Stimulated activated memory B cell treated with anti-CD40 and anti-IgM and Interleukin-4, amounts not matched to agents 10 μg/mL and 1 μg/mL and 100 μg/mL, for 72 hours (primary cell): ENCODE results near the gene SVOPL.
"Not testable (repeated sequence)": the region's sequence is repeated elsewhere in the genome, so short reads cannot be mapped to it uniquely, and the experiment has no call there.

Source experiments
- ATAC-seq: fragments of 150-1000 bp; cut with Tn5 transposase; 2 replicates; pipeline ENCODE4 v1.10.0; 2021
- H3K27ac Mint-ChIP-seq: one replicate; pipeline ENCODE4 v1.8.0; 2022; ENCODE audit warnings: mild to moderate bottlenecking, mixed read lengths
- H3K27me3 Mint-ChIP-seq: one replicate; pipeline ENCODE4 v1.8.0; 2022; ENCODE audit warnings: mixed read lengths
- H3K36me3 Mint-ChIP-seq: one replicate; pipeline ENCODE4 v1.8.0; 2022; ENCODE audit warnings: mixed read lengths
- H3K4me1 Mint-ChIP-seq: one replicate; pipeline ENCODE4 v1.8.0; 2022; ENCODE audit warnings: mixed read lengths
- H3K4me3 Mint-ChIP-seq: one replicate; pipeline ENCODE4 v1.8.0; 2022; ENCODE audit warnings: mild to moderate bottlenecking, moderate library complexity, mixed read lengths
- H3K9me3 Mint-ChIP-seq: one replicate; pipeline ENCODE4 v1.8.0; 2022; ENCODE audit warnings: mixed read lengths

Gene SVOPL, protein sequence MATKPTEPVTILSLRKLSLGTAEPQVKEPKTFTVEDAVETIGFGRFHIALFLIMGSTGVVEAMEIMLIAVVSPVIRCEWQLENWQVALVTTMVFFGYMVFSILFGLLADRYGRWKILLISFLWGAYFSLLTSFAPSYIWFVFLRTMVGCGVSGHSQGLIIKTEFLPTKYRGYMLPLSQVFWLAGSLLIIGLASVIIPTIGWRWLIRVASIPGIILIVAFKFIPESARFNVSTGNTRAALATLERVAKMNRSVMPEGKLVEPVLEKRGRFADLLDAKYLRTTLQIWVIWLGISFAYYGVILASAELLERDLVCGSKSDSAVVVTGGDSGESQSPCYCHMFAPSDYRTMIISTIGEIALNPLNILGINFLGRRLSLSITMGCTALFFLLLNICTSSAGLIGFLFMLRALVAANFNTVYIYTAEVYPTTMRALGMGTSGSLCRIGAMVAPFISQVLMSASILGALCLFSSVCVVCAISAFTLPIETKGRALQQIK

DNA sequence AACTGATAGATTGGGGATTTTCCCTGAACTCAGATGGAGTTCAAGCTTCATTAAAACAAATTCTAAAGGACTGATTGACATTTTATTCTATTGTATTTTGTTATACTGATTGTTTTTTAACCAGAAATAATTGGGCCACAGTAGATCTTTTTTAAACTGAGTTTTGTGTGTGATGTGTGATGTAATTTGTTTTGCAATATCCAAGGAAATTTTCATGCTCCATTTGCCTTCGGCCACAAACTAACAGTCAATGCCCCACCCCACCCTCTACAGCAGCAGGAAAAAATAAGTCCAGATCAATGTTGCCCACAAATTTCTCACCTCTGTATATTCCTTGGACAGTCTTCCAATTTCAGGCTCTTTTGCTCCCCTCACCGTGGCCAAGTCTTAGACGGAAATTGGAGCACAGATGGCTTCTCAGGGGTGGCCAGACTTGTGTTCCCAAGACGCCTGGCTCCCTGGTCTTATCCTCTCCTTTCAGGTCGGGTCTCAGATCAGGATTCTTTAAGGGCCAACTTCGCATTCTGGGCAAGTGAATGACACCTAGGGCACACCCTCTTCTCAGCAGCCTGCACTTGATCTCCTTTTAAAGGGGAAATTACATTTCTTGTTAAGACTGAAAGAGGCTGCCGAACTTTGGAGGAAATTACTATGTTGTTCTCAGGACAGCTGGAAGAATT, at the start of gene SVOPL:
SVOPL (minus strand) TSS at position 506 of the 680 bp plus-strand sequence. CDS start 22,317 bp downstream, outside the sequence.
- no peak within 1 kb of the TSS for H3K27ac Mint-ChIP-seq
- no peaks in the 10 kb centered on the region for H3K4me1 Mint-ChIP-seq
- peaks cover 6% of the 10 kb centered on the region for H3K27me3 Mint-ChIP-seq
- no peaks in the 10 kb centered on the region for H3K36me3 Mint-ChIP-seq
- no peak for ATAC-seq
- peaks cover 7% of the 10 kb centered on the region for H3K9me3 Mint-ChIP-seq
- H3K4me3 Mint-ChIP-seq: no peak within 1 kb of the TSS

DNA sequence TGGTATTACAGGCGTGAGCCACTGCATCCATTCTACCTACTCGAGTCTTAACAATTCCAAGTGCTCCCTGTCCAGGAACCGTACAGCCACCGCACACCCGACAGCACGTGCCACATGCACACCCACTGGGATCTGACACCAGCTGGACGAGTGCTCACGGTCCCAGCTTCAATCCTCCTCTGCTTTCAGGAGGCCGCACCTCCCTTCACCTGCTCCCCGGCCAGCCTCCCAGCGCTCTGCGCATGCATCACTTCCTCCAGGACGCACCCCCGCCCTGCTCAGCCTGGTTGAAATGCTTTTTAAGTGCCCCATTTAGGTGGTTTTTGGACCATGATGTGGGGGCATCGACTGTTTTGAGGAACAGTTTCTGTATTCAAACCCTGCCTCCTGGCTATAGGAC, 49.3 kb upstream of the SVOPL start:
- Mint-ChIP-seq H3K4me3 (no peak overlapping the region), H3K27me3 (peaks cover 26% of the 10 kb centered on the region), H3K4me1 (no peaks in the 10 kb centered on the region), H3K9me3 (no peaks in the 10 kb centered on the region), H3K36me3 (no peaks in the 10 kb centered on the region), H3K27ac (no peak overlapping the region)
- ATAC-seq: no peak

DNA sequence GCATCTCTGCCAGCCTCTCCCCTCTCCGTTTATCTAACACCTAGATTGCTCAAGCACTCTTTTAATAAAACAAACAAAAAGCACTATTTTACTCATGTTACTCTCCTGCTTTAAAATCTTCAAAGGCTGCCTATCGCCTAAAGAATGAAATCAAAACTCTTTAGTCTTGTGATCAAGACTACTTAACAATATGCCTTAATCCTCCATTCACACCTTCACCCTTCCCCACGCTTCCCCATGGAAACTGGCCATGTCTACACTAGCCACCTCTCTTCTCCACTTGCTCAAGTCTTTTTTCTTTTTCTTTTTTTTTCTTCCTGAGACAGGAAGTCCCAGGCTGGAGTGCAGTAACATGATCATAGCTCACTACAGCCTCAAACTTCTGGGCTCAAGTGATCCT, 48.8 kb upstream of the SVOPL start:
- Mint-ChIP-seq H3K36me3 (no peaks in the 10 kb centered on the region), H3K9me3 (no peaks in the 10 kb centered on the region), H3K4me3 (no peak overlapping the region), H3K4me1 (no peaks in the 10 kb centered on the region), H3K27me3 (peaks cover 26% of the 10 kb centered on the region), H3K27ac (no peak overlapping the region)
- no peak for ATAC-seq

DNA sequence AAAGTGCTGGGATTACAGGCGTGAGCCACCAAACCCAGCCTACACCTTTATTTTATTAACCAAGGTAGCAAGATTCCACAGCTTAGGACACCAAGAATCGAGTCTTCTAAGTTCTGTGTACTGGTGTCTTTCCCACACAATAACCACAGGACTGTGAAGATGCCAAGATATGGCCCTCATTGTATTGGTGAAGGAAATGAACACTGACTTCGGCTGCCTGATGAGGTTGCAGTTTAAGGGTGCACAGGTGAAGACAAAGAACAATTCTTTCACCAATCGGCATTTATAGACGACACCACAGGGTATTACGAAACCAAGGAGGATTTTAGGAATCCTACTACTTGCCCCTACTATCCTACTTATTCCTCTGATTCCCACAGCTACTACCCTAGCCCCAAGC, 47.5 kb upstream of the SVOPL start:
- Mint-ChIP-seq H3K4me1 (no peaks in the 10 kb centered on the region), H3K36me3 (no peaks in the 10 kb centered on the region), H3K27ac (no peak overlapping the region), H3K27me3 (peaks cover 26% of the 10 kb centered on the region), H3K9me3 (no peaks in the 10 kb centered on the region), H3K4me3 (no peak overlapping the region)
- ATAC-seq: no peak

DNA sequence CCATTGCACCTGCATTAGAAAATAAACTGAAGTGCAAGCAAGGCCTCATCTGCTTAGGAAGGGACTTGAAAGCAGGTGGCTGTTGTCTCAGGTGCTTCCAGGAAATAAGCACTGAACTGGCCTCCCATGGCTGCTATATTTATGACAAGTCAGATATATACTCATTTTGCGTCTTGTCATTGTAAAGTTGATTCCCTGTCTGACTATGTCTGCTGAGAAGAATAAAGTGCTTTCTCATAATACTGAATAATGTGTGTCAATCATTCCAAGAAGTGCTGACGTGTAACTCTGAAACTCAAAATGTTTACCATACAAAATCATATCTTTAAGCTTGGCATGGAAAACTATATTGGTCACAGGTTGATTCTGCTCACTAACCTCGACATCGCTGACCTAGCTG, 44.9 kb upstream of the SVOPL start:
- H3K27me3 Mint-ChIP-seq: peaks cover 20% of the 10 kb centered on the region
- no peaks in the 10 kb centered on the region for H3K4me1 Mint-ChIP-seq
- H3K36me3 Mint-ChIP-seq: no peaks in the 10 kb centered on the region
- no peak overlapping the region for H3K4me3 Mint-ChIP-seq
- H3K9me3 Mint-ChIP-seq: no peaks in the 10 kb centered on the region
- no peak for ATAC-seq
- no peak overlapping the region for H3K27ac Mint-ChIP-seq

DNA sequence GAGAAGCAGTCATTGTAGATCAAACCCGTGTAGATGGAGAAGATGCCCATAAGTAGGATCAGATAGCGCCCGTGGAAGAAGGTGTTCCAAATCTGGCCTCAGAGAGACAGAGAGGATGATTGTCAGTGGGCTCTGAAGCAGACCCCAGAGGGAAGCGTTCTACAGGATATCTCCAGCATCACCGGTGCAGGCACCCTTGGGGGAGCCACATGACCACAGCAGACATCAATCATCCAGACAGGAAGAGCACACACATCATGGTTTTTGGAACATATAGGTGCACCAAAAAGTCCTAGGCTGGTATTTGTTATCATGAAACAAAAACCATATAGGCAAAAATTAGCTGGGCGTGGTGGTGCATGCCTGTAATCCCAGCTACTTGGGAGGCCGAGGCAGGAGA, 44.0 kb upstream of the SVOPL start:
- ATAC-seq: no peak

DNA sequence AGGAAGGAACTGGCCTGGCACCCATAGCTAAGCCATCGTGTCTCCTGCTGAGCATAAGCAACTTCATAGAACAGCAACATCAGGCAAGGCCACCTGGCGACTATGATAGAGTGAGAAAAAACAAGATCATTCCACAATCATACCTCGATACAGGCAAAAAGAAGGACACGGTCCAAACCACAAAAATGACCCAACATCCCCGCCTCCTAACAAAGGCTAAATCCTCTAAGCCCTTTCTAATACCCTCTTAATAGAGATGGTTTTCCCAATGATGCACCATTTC, 40.2 kb upstream of the SVOPL start:
- peaks cover 3% of the 10 kb centered on the region for H3K9me3 Mint-ChIP-seq
- H3K4me3 Mint-ChIP-seq: no peak overlapping the region
- no peak overlapping the region for H3K27ac Mint-ChIP-seq
- H3K27me3 Mint-ChIP-seq: peaks cover 19% of the 10 kb centered on the region
- no peaks in the 10 kb centered on the region for H3K4me1 Mint-ChIP-seq
- H3K36me3 Mint-ChIP-seq: no peaks in the 10 kb centered on the region
- ATAC-seq: no peak

More for the DNA sequence above, 44.0 kb upstream of the SVOPL start:
- Mint-ChIP-seq H3K4me1 (no peaks in the 10 kb centered on the region), H3K27me3 (peaks cover 12% of the 10 kb centered on the region), H3K4me3 (no peak overlapping the region), H3K27ac (no peak overlapping the region), H3K36me3 (no peaks in the 10 kb centered on the region), H3K9me3 (no peaks in the 10 kb centered on the region)

DNA sequence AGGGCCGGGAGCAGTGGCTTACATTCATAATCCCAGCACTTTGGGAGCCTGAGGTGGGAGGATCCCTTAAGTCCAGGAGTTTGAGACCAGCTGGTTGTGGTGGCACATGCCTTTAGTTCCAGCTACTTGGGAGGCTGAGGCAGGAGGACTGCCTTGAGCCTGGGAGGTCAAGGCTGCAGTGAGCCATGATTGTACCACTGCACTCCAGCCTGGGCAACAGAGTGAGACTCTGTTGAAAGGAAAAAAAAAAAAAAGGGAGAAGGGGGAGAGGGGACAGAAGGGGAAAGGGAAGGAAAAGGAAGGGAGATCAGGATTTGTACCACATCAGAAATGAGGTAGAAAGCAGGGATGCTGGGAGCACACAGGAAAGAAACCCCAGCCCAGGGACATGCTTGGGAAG, 38.7 kb upstream of the SVOPL start:
- Mint-ChIP-seq H3K4me1 (no peaks in the 10 kb centered on the region), H3K9me3 (peaks cover 3% of the 10 kb centered on the region), H3K36me3 (no peaks in the 10 kb centered on the region), H3K4me3 (no peak overlapping the region), H3K27me3 (peaks cover 19% of the 10 kb centered on the region), H3K27ac (no peak overlapping the region)
- ATAC-seq: no peak

DNA sequence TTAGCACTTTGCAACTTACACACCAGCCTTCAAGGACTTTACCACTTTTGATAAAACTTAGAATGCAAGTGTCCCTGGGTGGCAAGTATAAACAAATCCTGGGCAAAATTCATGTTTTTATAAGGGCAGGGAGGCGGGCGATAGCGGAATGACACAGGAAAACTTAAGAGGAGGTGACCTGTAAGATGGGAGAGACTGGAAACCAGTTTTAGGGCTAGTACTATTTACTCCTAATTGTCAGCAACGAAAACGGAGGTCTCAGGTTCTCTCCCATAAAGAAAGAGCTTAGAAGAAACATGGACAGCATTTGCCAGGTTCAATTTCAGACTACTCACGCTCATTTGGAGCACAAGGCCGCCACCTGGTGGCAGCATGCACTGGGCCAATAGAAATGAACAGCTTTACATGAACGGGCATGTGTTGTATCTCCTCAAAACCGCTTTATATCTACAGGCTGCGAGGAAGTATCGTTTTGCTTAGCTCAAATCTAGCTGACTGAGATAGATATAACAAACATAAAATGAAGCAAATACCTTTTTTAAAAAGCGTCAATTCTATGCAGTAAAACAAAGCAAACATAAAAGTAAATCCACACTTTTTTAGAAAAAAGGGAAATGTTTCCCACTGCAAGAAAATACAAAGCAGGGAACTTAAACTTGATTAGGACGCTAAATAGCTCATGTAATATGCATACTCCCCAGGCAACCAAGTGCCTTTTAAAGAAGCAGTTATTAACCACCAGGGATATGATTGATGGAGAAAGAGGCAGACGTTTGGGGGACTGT, 37.6 kb upstream of the SVOPL start:
- H3K27ac Mint-ChIP-seq: no peak overlapping the region
- no peaks in the 10 kb centered on the region for H3K36me3 Mint-ChIP-seq
- no peak for ATAC-seq
- peaks cover 19% of the 10 kb centered on the region for H3K27me3 Mint-ChIP-seq
- H3K4me3 Mint-ChIP-seq: no peak overlapping the region
- peaks cover 3% of the 10 kb centered on the region for H3K9me3 Mint-ChIP-seq
- no peaks in the 10 kb centered on the region for H3K4me1 Mint-ChIP-seq

DNA sequence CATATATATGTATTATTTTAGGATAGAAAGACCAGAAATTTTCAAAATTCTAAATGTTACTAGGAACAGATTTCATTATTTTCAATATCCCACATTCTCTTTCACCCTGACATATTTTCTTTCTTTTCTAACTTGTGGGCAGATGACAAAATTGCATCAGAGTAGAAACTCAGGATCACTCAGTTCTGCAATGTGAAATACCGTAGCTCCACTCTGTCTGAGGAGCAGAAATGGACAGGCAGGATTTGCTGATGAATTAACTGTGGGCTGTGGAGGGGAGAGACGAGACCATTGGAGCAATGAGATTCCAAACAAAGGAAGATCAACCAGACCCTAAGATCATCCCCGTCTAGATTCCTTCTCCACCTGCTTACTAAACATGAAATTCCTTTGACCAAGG, 37.0 kb upstream of the SVOPL start:
- ATAC-seq: no peak
- Mint-ChIP-seq H3K4me1 (no peaks in the 10 kb centered on the region), H3K27ac (no peak overlapping the region), H3K27me3 (peaks cover 19% of the 10 kb centered on the region), H3K4me3 (no peak overlapping the region), H3K9me3 (peaks cover 3% of the 10 kb centered on the region), H3K36me3 (no peaks in the 10 kb centered on the region)

DNA sequence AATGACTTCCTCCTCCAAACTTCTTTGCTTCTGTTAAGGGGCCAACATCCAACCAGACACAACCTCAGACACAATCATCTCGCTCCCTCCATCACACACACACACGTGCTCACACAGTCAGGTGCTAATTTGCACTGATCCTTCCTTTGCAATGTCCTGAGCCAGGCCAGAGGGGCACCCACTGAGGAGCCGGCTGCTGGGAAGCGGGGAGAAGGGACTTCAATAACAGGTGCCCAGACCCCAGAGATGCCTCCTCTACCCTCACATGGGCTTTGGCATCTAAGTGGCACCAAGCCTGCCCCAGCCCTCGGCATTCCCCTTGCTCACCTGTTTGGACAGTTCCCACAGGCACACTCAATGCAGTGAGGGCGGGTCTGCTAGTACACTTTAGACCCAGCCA, 34.2 kb upstream of the SVOPL start:
- ATAC-seq: no peak
- H3K27ac Mint-ChIP-seq: no peak overlapping the region

DNA sequence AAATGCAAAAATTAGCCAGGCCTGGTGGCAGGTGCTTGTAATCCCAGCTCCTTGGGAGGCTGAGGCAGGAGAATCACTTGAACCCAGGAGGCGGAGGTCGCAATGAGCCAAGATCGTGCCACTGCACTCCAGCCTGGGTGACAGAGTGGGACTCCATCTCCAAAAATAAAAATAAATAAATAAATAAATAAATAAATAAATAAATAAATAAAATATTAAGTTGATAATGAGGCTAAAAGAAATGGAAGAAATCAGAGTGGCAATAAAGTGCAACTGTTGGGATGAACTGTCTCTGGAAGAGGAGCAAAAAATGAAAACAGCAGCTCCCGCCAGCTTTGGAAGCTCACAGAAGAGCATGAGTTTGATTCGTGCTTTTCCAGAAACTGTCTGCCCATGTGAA, 30.6 kb upstream of the SVOPL start:
- not testable (repeated sequence) for H3K27ac Mint-ChIP-seq, H3K36me3 Mint-ChIP-seq, H3K4me3 Mint-ChIP-seq, H3K4me1 Mint-ChIP-seq, ATAC-seq, H3K9me3 Mint-ChIP-seq, H3K27me3 Mint-ChIP-seq

More for the DNA sequence above, 34.2 kb upstream of the SVOPL start:
- no peak overlapping the region for H3K4me3 Mint-ChIP-seq
- no peaks in the 10 kb centered on the region for H3K4me1 Mint-ChIP-seq
- no peaks in the 10 kb centered on the region for H3K36me3 Mint-ChIP-seq
- H3K27me3 Mint-ChIP-seq: peaks cover 19% of the 10 kb centered on the region
- H3K9me3 Mint-ChIP-seq: peaks cover 3% of the 10 kb centered on the region

DNA sequence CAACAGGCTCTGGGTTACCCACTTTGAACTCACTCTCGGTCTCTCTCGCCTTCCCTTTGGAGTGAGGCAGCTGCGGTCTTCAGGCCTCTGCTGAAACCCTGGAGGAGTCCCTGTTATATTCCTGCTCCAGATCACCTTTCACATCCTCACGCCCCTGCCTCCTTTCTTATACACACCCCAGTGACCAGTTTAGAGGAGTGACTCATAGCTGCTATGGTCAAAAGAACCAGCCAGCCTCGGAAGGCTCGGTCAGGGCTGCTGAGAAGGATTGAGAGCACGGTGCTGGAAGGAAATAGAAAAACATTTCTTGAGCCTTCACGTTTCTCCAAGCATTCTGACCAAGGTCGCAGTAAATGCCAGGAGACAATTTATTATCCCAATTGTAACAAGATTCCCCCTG, 28.3 kb upstream of the SVOPL start:
- Mint-ChIP-seq H3K4me3 (no peak overlapping the region), H3K9me3 (peaks cover 2% of the 10 kb centered on the region)
- no peak for ATAC-seq

DNA sequence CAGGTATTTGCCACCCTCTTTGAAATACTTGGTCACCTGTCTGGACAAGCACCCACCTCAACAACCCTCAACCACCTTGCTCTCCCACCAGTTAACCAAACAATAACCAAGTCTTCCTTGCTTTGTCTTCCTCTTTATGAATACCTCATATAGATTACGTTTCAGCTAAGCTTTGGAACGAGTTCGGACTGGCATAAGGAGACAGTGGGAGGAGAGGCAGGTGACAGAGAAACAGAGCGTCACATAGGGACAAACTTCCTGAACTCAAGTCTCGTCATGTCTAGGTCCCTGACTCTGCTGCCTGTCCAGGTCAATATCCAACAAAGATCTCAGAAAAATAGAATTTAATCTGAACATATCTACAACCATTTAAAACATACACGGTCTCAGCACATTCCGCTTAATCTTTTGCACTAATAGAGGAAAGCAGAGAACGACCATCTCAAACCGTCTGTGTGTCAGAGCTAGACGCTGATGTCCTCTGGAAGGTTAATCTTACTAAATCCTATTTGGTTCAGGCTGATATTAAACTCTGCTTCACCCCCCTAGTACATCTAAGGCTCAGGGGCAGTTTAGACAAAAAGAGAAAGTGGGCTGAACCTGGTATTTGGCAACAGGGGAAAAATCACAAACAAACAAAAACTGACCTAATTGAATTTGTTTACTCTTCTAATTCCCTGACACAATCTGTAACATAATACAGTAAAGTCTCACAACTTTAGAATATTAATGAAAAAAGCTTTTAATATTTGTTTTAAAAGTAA, 26.4 kb upstream of the SVOPL start:
- no peaks in the 10 kb centered on the region for H3K27me3 Mint-ChIP-seq
- no peak for ATAC-seq
- H3K4me3 Mint-ChIP-seq: no peak overlapping the region
- peaks cover 2% of the 10 kb centered on the region for H3K9me3 Mint-ChIP-seq
- H3K27ac Mint-ChIP-seq: no peak overlapping the region
- H3K36me3 Mint-ChIP-seq: no peaks in the 10 kb centered on the region
- no peaks in the 10 kb centered on the region for H3K4me1 Mint-ChIP-seq

More for the DNA sequence above, 28.3 kb upstream of the SVOPL start:
- Mint-ChIP-seq H3K36me3 (no peaks in the 10 kb centered on the region), H3K27me3 (no peaks in the 10 kb centered on the region), H3K27ac (no peak overlapping the region), H3K4me1 (no peaks in the 10 kb centered on the region)

DNA sequence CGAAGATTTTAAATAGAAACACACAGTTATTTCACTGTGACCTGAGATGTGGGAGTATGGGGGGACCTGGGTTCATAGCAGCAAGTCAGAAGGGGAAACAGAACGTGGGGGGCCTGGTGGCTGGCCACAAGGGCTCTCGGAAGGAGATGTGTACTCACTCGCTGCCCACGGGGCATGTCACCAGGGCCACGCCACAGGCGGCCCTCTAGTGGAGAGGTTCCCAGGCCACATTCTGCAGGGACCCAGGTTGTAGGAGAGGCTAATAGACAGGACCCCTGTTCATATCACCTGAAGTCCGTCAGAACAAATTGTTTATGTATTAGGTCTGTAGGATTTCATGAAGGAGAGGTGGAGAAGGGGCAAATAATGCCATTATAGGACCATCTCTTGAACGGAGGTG, 25.1 kb upstream of the SVOPL start:
- Mint-ChIP-seq H3K9me3 (peaks cover 2% of the 10 kb centered on the region), H3K27me3 (no peaks in the 10 kb centered on the region), H3K27ac (no peak overlapping the region), H3K36me3 (no peaks in the 10 kb centered on the region), H3K4me3 (no peak overlapping the region), H3K4me1 (no peaks in the 10 kb centered on the region)
- no peak for ATAC-seq
